Aorta (tissue), 5 donors: Measurements from ENCODE around the gene SEMA6D. TPM values are rescaled to one million over a fixed set of nuclear protein-coding genes. Genes with fewer than 3 reads are reported as not detected.

ENCODE experiments used
- ATAC-seq: fragments of 200-7000 bp; cut with Tn5 transposase; one replicate; pipeline ENCODE4 v1.9.1; 2022; ENCODE audit warnings: moderate library complexity; ENCODE audit not compliant: low FRiP score
- DNase-seq, 2 donors: peaks; one replicate each; pipeline ENCODE4 v3.0.0-alpha.2; 2020
- H3K27ac ChIP-seq, 2 donors: one replicate each; pipeline ENCODE4 v1.5.1; 2013; ENCODE audit warnings: low read length in 2 of 2, mild to moderate bottlenecking in 2 of 2, moderate library complexity in 2 of 2, control low read depth in 1 of 2, inconsistent platforms in 1 of 2, low read depth in 1 of 2
- H3K27me3 ChIP-seq, 2 donors: one replicate each; pipeline ENCODE4 v1.6.1; 2013; ENCODE audit warnings: control low read depth in 1 of 2, low read length in 1 of 2, mild to moderate bottlenecking in 1 of 2, moderate library complexity in 1 of 2; ENCODE audit not compliant: insufficient read depth in 2 of 2, control insufficient read depth in 1 of 2
- H3K36me3 ChIP-seq, 2 donors: one replicate each; pipeline ENCODE4 v1.6.1; 2013; ENCODE audit warnings: control low read depth in 1 of 2, low read length in 1 of 2, mild to moderate bottlenecking in 1 of 2; ENCODE audit not compliant: insufficient read depth in 2 of 2, control insufficient read depth in 1 of 2
- H3K4me1 ChIP-seq, 2 donors: one replicate each; pipeline ENCODE4 v1.6.1; 2013; ENCODE audit warnings: low read length in 2 of 2, control low read depth in 1 of 2, mild to moderate bottlenecking in 1 of 2, moderate library complexity in 1 of 2; ENCODE audit not compliant: insufficient read depth in 2 of 2, control insufficient read depth in 1 of 2
- H3K4me3 ChIP-seq, 2 donors: one replicate each; pipeline ENCODE4 v1.5.1; 2013; ENCODE audit warnings: low read length in 2 of 2, control low read depth in 1 of 2, mild to moderate bottlenecking in 1 of 2
- H3K9me3 ChIP-seq: one replicate; pipeline ENCODE4 v1.6.1; 2013; ENCODE audit warnings: mild to moderate bottlenecking, low read length; ENCODE audit not compliant: control insufficient read depth
- WGBS, 2 donors: extraction: QIAGEN DNeasy Blood & Tissue Kit; methylation state at CpG; one replicate each; pipeline ENCODE4 v1.1.7; 2013; 5-methylcytosine and 5-hydroxymethylcytosine counted together
- intact Hi-C, 2 donors: fragments of 100-400 bp; cut with DNase I; formaldehyde crosslinking; loops; one replicate each; pipeline versions ENCODE4 v1.14.2 to v1.15.0; 2022
- polyA plus RNA-seq, 2 donors: library from polyadenylated mRNA; stranded (reverse); fragments of 200-250 nt; gene quantifications; one replicate each; pipeline ENCODE4 v1.2.3, GENCODE V29; 2013
- total RNA-seq, 2 donors: library from RNA; stranded (reverse); fragmentation: NEBNext Ultra II Directional; extraction: Animal tissue kit (Norgen Biotek cat#: 25700); gene quantifications; one replicate each; pipeline ENCODE4 v1.2.1, GENCODE V29; 2021
- donor health status: healthy with polysubstance abuse.
- donor health status: Bipolar disorder and iron deficiency.
- donor health status: DM: no; HTN: no; CAD: no.
- donor health status: DM: no; HTN: no; CAD: no.
- donor health status: DM: yes; HTN: yes; CAD: no.

SEMA6D gene
- total and polyA plus RNA-seq, 4 donors, result 2.4 to 22.7 (median 7.9) TPM

DNA sequence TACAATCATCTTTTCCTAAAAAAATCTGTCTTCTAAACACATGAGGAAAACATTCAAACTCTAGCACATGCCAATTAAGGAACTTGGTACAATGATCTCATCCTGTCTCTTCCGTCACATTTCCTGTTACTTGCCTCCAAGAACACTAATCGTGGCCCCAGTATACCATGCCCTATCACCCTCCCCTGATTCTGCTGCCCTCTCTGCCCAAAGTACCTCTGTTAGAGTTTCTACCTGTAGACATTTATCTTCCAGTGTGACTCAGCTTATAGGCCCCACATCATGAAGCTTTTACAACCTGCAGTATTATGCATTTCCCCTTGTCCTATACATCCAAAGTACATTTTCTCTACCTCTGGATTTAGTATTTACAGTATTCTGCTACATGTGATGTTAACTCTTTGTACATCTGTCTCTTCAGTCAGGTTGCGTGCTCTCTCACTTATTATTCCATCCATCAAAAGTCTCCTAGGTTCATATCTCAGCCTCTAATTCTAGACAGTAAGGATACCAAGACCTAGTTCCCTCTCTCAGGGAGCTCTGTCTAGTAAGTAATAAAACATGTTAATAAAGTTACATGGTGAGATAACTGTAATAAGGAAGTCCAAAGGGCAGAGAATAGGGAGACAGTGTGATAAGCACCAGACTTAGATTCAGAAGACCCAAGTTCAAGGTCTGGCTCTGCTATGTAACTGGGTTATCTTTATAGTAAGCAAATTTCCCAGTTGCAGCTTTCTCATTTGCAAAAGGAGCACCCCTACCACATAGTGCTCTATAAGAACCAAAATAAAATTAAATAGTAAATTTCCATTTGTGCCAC, 8.9 kb upstream of the SEMA6D start:
- H3K4me1 ChIP-seq, result no peaks in the 10 kb centered on the region
- intact Hi-C loops, result no loop called here
- no peak for ATAC-seq
- H3K36me3 ChIP-seq, result no peaks in the 10 kb centered on the region
- whole genome bisulfite sequencing, 2 donors, result 83 to 89% methylated on average over 3 of the region's 3 CpGs
- no peak overlapping the region for H3K27ac ChIP-seq
- H3K9me3 ChIP-seq, result no peaks in the 10 kb centered on the region
- no peak for DNase-seq
- H3K4me3 ChIP-seq, result no peak overlapping the region
- H3K27me3 ChIP-seq, result no peaks in the 10 kb centered on the region

DNA sequence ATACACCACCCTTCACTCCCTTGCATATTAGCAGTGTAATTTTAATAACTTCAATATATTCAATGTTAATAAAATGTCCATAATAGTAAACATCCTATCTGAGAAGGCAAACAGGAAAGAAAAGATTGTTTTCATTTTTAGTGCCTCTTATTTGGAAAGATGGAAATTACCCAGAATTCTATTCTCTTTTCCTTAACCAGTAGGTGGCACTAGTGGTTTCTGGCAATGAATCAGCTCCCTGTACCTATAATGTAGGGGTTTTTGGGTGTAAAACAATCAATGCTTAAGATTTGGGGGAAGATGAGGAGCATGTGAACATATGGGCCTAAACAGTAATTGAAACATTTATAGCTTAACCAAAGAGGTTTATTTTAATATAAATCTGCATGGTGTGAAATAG, 5.7 kb upstream of the SEMA6D start:
- intact Hi-C loops, result loop anchor here (10.0 kb wide), 1 partner anchor 237 kb away; no protein-coding TSS in a partner anchor
- no peak overlapping the region for H3K27ac ChIP-seq
- no peak for ATAC-seq
- H3K27me3 ChIP-seq, result no peaks in the 10 kb centered on the region
- H3K4me3 ChIP-seq, result no peak overlapping the region
- no peaks in the 10 kb centered on the region for H3K9me3 ChIP-seq
- peaks cover 0 to 4% of the 10 kb centered on the region in 2 donors for H3K4me1 ChIP-seq
- no peaks in the 10 kb centered on the region for H3K36me3 ChIP-seq
- no peak for DNase-seq

DNA sequence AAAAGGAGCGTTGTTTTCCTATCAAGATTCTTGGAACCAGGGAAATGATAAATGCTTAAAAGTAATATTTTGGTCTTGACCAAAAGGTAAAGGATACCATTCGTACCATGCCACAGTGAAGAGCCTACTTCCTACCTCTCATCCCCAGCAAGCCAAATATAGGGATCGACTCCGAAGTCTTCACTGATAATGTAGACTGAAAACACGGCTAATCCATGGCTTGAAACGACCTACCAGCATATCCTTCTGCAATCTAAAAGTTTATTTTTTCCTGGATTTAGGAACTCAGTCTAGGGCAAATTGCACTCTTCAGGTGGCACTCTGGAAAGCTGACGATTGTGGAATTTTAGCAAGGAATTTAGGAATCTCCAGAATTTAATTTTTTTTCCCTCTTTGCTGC, 1.9 kb upstream of the SEMA6D start:
- no peak overlapping the region for H3K4me3 ChIP-seq
- intact Hi-C loops, result loop anchor here (5.0 to 10.0 kb wide), 3 partner anchors 241 to 572 kb away; no protein-coding TSS in a partner anchor
- no peak overlapping the region for H3K27ac ChIP-seq
- ATAC-seq (no peak), DNase-seq (no peak)
- no peaks in the 10 kb centered on the region for H3K36me3 ChIP-seq
- 64 to 71% methylated on average over 7 of the region's 7 CpGs for WGBS, 2 donors
- H3K4me1 ChIP-seq, result peaks cover under 1 to 6% of the 10 kb centered on the region in 2 donors
- H3K27me3 ChIP-seq, result no peaks in the 10 kb centered on the region
- H3K9me3 ChIP-seq, result no peaks in the 10 kb centered on the region

DNA sequence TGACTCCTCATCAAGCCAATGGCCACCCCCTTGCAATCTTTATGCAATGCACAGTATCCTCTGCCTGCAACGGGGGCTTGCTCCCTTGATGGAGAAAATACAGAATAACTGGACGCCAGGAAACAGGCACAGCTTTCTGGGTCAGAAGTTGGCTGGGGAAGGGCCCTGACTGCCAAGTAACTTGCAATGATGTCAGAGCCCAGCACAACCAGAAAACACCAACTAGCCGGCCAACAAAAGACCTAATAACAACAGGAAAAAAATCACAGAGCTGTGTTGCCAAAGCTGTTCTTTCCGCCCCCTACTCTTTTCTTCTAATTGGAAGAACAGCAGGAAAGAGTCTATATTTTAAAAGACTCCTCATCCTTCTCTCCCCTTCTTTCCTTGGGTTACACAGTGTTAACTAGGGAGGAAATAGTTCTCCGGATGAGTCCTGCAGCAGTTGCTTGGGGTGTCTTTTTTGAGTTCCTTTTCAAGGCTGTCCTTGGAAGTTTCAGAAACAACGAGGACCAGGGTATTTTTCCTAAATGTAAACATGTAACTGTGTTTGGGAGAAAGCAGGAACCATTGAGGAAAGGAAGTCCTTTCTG, 1.4 kb upstream of the SEMA6D start:
- no peaks in the 10 kb centered on the region for H3K36me3 ChIP-seq
- H3K27me3 ChIP-seq, result no peaks in the 10 kb centered on the region
- WGBS, 2 donors, result 2% methylated on average over 6 of the region's 6 CpGs
- no peak overlapping the region for H3K4me3 ChIP-seq
- H3K9me3 ChIP-seq, result no peaks in the 10 kb centered on the region
- intact Hi-C loops, result loop anchor here (2.0 to 10.0 kb wide), 4 partner anchors 41 to 571 kb away; no protein-coding TSS in a partner anchor
- peaks cover 6 to 7% of the 10 kb centered on the region in 2 donors for H3K4me1 ChIP-seq
- H3K27ac ChIP-seq, result peak overlapping the region in 1 of 2 donors; percentile 49
- DNase-seq (peak in 1 of 2 donors; percentile 65), ATAC-seq (no peak)

DNA sequence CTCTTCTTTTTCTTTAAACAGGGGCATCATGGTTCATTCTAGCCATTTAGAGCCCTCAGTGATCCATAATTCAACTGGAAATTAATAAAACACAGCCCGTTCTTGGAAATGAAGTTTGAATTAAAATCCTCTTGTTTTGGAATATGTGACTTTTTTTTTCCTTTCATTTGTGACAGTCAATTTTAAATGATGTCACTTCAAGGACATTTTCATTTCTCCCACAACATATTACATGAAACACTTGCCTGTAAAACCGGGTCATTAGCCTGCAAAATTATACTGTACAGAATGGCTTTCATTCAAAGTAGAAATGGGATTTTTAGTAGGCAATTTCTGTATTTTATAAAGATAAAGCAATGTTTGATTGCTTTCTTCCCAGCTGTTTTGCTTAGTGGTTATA, 789 bp upstream of the SEMA6D start:
- DNase-seq (no peak), ATAC-seq (no peak)
- Histone ChIP-seq H3K4me3 (peak overlapping the region; percentile 84 to 99), H3K27ac (no peak overlapping the region), H3K27me3 (no peaks in the 10 kb centered on the region), H3K9me3 (no peaks in the 10 kb centered on the region), H3K4me1 (peaks cover 6 to 7% of the 10 kb centered on the region in 2 donors), H3K36me3 (no peaks in the 10 kb centered on the region)
- intact Hi-C loops, result loop anchor here (2.0 to 10.0 kb wide), 4 partner anchors 40 to 571 kb away; no protein-coding TSS in a partner anchor
- WGBS, 2 donors, result 10 to 20% methylated on average over 2 of the region's 2 CpGs

DNA sequence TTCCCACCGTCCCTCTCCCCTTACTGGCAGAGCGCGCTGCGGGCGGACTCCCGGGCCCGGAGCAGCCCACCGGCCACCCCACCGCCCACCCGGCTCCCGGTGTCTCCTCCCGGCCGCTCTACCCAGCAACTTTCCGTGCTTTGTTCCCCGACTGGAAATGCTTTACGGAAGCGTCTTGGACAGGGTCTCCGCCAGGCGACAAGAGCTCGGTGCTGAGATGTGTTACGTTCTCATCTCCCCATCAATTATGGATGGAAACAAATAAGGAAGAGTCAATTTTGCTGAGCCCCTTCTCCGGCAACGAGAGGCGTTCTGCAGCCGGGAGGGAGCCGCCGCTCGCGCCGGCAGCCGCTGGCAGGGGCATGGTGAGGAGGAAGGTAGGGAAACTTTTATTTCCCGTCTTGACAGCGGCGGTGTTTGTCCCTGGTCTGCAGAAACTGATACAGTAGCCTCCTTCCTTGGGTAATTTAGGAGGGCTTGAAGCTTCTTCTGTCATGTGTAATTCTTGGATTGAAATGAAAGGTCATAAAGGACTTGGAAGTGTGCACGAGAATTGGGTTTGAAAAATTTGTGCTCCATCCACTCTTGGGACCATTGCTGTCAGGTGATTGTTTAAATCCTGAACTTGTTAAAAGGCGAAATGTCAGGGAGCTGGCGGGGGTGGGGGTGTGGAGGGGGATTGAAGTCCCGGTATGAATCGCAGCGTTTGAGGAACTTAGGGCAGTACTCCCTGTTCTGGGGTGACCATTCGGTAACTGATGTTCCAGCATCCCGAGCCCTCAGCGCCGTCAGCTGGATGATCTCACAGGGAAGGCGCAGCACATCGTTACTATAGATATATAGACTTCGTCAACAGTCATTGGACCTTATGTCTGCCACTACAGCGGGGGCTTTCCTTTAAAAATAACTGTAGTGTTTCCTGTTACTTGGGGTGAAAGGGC, 1.5 kb downstream of the SEMA6D start:
- Histone ChIP-seq H3K4me3 (peak overlapping the region; percentile 84 to 99), H3K36me3 (no peaks in the 10 kb centered on the region), H3K4me1 (peaks cover 6 to 7% of the 10 kb centered on the region in 2 donors), H3K27ac (peak overlapping the region; percentile 62 to 72), H3K27me3 (no peaks in the 10 kb centered on the region), H3K9me3 (no peaks in the 10 kb centered on the region)
- WGBS, 2 donors, result 1% methylated on average over 40 to 48 of the region's 48 CpGs
- ATAC-seq (peak; percentile 6), DNase-seq (peak; percentile 53 to 71)
- intact Hi-C loops, result loop anchor here (5.0 to 10.0 kb wide), 3 partner anchors 244 to 569 kb away; no protein-coding TSS in a partner anchor

DNA sequence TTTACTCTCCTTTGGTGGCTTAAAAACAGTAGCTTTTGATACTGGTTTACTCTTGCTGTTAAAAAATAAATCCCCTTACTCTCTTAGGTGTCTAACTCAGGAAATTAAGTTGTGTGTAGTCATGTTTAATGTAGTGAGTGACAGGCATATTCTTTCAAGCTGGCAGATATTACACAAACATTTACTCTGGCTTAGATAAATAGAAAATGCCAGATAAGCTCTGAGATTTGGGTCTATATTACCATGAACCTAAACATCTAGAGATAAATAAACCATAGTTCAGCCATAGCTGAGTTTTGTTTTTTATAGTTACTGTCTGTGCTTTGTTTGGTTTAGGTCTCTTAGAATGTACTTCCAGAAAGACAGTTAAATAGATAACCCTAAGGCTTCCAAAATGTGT, 2.4 kb downstream of the SEMA6D start:
- peaks cover 7 to 12% of the 10 kb centered on the region in 2 donors for H3K4me1 ChIP-seq
- H3K9me3 ChIP-seq, result no peaks in the 10 kb centered on the region
- H3K27me3 ChIP-seq, result no peaks in the 10 kb centered on the region
- H3K27ac ChIP-seq, result no peak overlapping the region
- DNase-seq, result no peak
- no peak for ATAC-seq
- intact Hi-C loops, result loop anchor here (5.0 to 10.0 kb wide), 4 partner anchors 245 to 568 kb away; no protein-coding TSS in a partner anchor
- peak overlapping the region; percentile 84 to 99 for H3K4me3 ChIP-seq
- H3K36me3 ChIP-seq, result no peaks in the 10 kb centered on the region

DNA sequence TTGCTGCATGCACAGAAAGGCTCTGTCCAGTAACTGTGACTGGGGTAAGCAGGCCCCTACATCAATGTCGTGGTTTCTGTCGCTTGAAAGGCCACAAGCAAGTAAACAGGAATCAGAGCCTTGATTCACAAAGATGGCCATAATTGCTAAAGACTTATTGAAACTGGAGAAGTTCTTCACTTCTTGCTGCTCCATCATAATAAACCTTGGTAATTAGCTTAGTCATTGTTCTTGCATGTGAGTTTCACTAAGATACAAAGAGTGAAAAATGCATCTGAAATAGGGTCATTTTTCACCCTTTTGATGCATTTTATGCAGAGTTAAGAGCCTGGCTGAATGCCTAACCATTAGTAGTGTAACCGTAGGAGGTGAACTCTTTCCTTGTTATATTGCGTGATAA, 3.2 kb downstream of the SEMA6D start:
- DNase-seq (no peak), ATAC-seq (no peak)
- Histone ChIP-seq H3K9me3 (no peaks in the 10 kb centered on the region), H3K36me3 (no peaks in the 10 kb centered on the region), H3K4me1 (peaks cover 7 to 18% of the 10 kb centered on the region in 2 donors), H3K4me3 (peak overlapping the region in 1 of 2 donors; percentile 34), H3K27ac (peak overlapping the region in 1 of 2 donors; percentile 53), H3K27me3 (no peaks in the 10 kb centered on the region)
- WGBS, 2 donors, result 48 to 61% methylated on average over 4 of the region's 4 CpGs
- intact Hi-C loops, result loop anchor here in 1 of 2 donors (5.0 kb wide), 1 partner anchor 267 kb away; no protein-coding TSS in a partner anchor
